Measurements from ENCODE around the gene ILDR1.

GRCh38 chr3:121994551-121994950, 27.5 kb downstream of the ILDR1 start:
- TF ChIP-seq EZH2 (IDR thresholded peaks at IDR 0.05), result no peak
- TF ChIP-seq POLR2AphosphoS5 (IDR thresholded peaks at IDR 0.05; ENCODE audit: borderline replicate concordance, low read depth, low read length), result no peak
- no peak for TF ChIP-seq FOXP2 (optimal IDR thresholded peaks at IDR 0.05; ENCODE audit: control extremely low read depth, extremely low read length, insufficient read depth)

Data from SK-N-MC (cell line).